GM23338 (cell line): ENCODE results near the gene KLHL7. TPM values are rescaled to one million over a fixed set of nuclear protein-coding genes. Genes with fewer than 3 reads are reported as not detected.

ENCODE experiments used
- ATAC-seq: fragments of 200-7000 bp; cut with Tn5 transposase; 3 replicates; pipeline ENCODE4 v1.9.1; 2020
- DNase-seq: peaks from one replicate; pipeline ENCODE4 v3.0.0-alpha.2; 2015; ENCODE audit warnings: low spot score
- H2AFZ ChIP-seq: fragments of 200-600 bp; sonication (generic); 2 replicates; pipeline ENCODE4 v1.8.0; 2016; ENCODE audit warnings: antibody characterized with exemption, mild to moderate bottlenecking, moderate library complexity
- H3F3A ChIP-seq: fragments of 200-600 bp; sonication (generic); replicated peaks from 2 replicates; pipeline ENCODE4 v1.8.0; 2017; ENCODE audit warnings: antibody characterized with exemption, mixed run types, low read depth
- H3K27ac ChIP-seq: fragments of 200-600 bp; sonication (generic); 2 replicates; pipeline ENCODE4 v1.6.1; 2016; ENCODE audit warnings: low read depth
- H3K27me3 ChIP-seq: fragments of 200-600 bp; sonication (generic); 2 replicates; pipeline ENCODE4 v1.8.0; 2016; ENCODE audit warnings: mild to moderate bottlenecking, mixed run types, moderate library complexity; ENCODE audit not compliant: insufficient read depth
- H3K36me3 ChIP-seq: fragments of 200-600 bp; sonication (generic); 2 replicates; pipeline ENCODE4 v1.8.0; 2016; ENCODE audit warnings: mild to moderate bottlenecking; ENCODE audit not compliant: insufficient read depth
- H3K4me1 ChIP-seq: fragments of 200-600 bp; sonication (generic); 2 replicates; pipeline ENCODE4 v1.8.0; 2016; ENCODE audit warnings: mild to moderate bottlenecking, moderate library complexity; ENCODE audit not compliant: insufficient read depth
- H3K4me2 ChIP-seq: fragments of 200-600 bp; sonication (generic); 2 replicates; pipeline ENCODE4 v1.7.1; 2017; ENCODE audit warnings: mixed run types
- H3K4me3 ChIP-seq: fragments of 200-600 bp; sonication (generic); 2 replicates; pipeline ENCODE4 v1.6.1; 2016; ENCODE audit warnings: mixed run types
- H3K79me2 ChIP-seq: fragments of 200-600 bp; sonication (generic); replicated peaks from 2 replicates; pipeline ENCODE4 v1.8.0; 2017; ENCODE audit warnings: mild to moderate bottlenecking; ENCODE audit not compliant: insufficient read depth
- H3K9me2 ChIP-seq: fragments of 200-600 bp; sonication (generic); 2 replicates; pipeline ENCODE4 v1.8.0; 2017; ENCODE audit not compliant: insufficient read depth
- H4K20me1 ChIP-seq: fragments of 200-600 bp; sonication (generic); replicated peaks from 2 replicates; pipeline ENCODE4 v1.8.0; 2017; ENCODE audit warnings: mild to moderate bottlenecking; ENCODE audit not compliant: insufficient read depth
- H3K27ac Mint-ChIP-seq: 2 replicates; pipeline ENCODE4 v1.8.0; 2020; ENCODE audit warnings: inconsistent platforms, mild to moderate bottlenecking, moderate library complexity, mixed read lengths
- H3K27me3 Mint-ChIP-seq: 3 replicates; pipeline ENCODE4 v1.8.0; 2022; ENCODE audit warnings: low read depth, mild to moderate bottlenecking, moderate library complexity, mixed read lengths, inconsistent platforms; ENCODE audit not compliant: insufficient read depth, poor library complexity
- H3K36me3 Mint-ChIP-seq: 3 replicates; pipeline ENCODE4 v1.8.0; 2021; ENCODE audit warnings: low read depth, mild to moderate bottlenecking, inconsistent platforms, moderate library complexity, mixed read lengths
- H3K4me1 Mint-ChIP-seq: 3 replicates; pipeline ENCODE4 v1.8.0; 2020; ENCODE audit warnings: mild to moderate bottlenecking, inconsistent platforms, mixed read lengths
- H3K4me3 Mint-ChIP-seq: 3 replicates; pipeline ENCODE4 v1.8.0; 2021; ENCODE audit warnings: moderate library complexity, mild to moderate bottlenecking, inconsistent platforms, mixed read lengths
- H3K9me3 Mint-ChIP-seq: 3 replicates; pipeline ENCODE4 v1.8.0; 2020; ENCODE audit warnings: moderate library complexity, mild to moderate bottlenecking, inconsistent platforms, mixed read lengths
- POLR2AphosphoS5 ChIP-seq: IDR thresholded peaks from 2 replicates; pipeline ENCODE4 v1.6.1; 2016; ENCODE audit warnings: antibody characterized with exemption, low read depth
- STAT1 ChIP-seq: IDR thresholded peaks from one replicate; pipeline ENCODE4 v1.6.1; 2016; ENCODE audit warnings: antibody characterized with exemption; ENCODE audit not compliant: unreplicated experiment
- ZNF114 ChIP-seq: fragments of 250-450 bp; sonication (Bioruptor Pico); IDR thresholded peaks from 2 replicates; pipeline ENCODE4 v1.5.0; 2020; ENCODE audit warnings: mild to moderate bottlenecking, moderate library complexity
- ZNF331 ChIP-seq: fragments of 250-450 bp; sonication (Bioruptor Pico); IDR thresholded peaks from 2 replicates; pipeline ENCODE4 v1.5.0; 2020; ENCODE audit warnings: low read depth, mild to moderate bottlenecking, moderate library complexity
- polyA plus RNA-seq: library from polyadenylated mRNA; unstranded; fragments of >200 nt; fragmentation: Nextera tagmentation; extraction: Ambion mirVana; gene quantifications from 2 replicates; pipeline ENCODE4 v1.2.1, GENCODE V29; 2016
- total RNA-seq: library from RNA; depleted of rRNA; stranded (reverse); fragments of >200 nt; shearing (Covaris generic); gene quantifications from 2 replicates; pipeline ENCODE4 v1.2.3, GENCODE V29; 2014
- TF ChIP-seq, protein P1 (sequence below), 2 experiments: fragments of 200-600 bp in 1 of 2; sonication (generic) in 1 of 2; conservative IDR thresholded peaks; 2 replicates each; pipeline versions ENCODE4 v1.5.1 to v1.6.1; 2016 to 2017; ENCODE audit warnings: antibody characterized with exemption in 2 of 2, low read depth in 2 of 2, mild to moderate bottlenecking in 2 of 2, moderate library complexity in 1 of 2
- TF ChIP-seq, protein P2 (sequence below): IDR thresholded peaks from 2 replicates; pipeline ENCODE4 v1.6.1; 2016; ENCODE audit warnings: antibody characterized with exemption
- TF ChIP-seq, protein P3 (sequence below): IDR thresholded peaks from one replicate; pipeline ENCODE4 v1.6.1; 2018; ENCODE audit warnings: antibody characterized with exemption; ENCODE audit not compliant: unreplicated experiment
- TF ChIP-seq, protein P4 (sequence below): fragments of 250-450 bp; sonication (Bioruptor Pico); IDR thresholded peaks from 2 replicates; pipeline ENCODE4 v1.5.0; 2020; ENCODE audit warnings: mild to moderate bottlenecking, moderate library complexity

KLHL7 gene
- total and polyA plus RNA-seq, 2 experiments from 2014 or later = 92.5 to 119 TPM

DNA sequence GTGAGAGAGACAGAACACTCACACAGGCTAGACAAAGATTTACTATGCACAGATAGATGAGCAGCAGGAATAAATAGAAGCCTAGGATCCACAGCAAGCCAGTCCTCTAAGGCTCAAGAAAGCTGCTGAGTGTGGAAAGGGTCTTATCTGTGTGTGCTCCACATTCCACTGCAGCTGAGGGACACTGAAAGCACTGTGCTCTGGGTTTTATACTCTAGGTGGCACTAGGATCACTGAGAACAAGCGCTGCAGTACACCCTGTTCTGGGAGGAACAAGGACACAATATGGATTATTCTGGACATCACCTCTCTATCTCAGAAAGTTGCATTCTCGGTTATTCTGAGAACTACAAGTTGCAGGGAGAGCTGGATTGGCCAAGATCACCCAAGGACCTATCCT lies 4.9 kb upstream of the KLHL7 start:
- no peaks in the 10 kb centered on the region for H3K9me3 Mint-ChIP-seq
- H3K36me3 ChIP-seq = no peaks in the 10 kb centered on the region
- no peaks in the 10 kb centered on the region for H3K79me2 ChIP-seq
- no peaks in the 10 kb centered on the region for H3K27me3 ChIP-seq
- H2AFZ ChIP-seq = no peak overlapping the region
- peak; percentile 62 for ATAC-seq
- H3K4me3 ChIP-seq = no peak overlapping the region
- H3K4me1 Mint-ChIP-seq = no peaks in the 10 kb centered on the region; the same call in 2 of the 3 replicates
- peak; percentile 72 for DNase-seq
- no peak for TF ChIP-seq ZNF331 (CRISPR knock-in tag)
- TF ChIP-seq, protein P1, sequence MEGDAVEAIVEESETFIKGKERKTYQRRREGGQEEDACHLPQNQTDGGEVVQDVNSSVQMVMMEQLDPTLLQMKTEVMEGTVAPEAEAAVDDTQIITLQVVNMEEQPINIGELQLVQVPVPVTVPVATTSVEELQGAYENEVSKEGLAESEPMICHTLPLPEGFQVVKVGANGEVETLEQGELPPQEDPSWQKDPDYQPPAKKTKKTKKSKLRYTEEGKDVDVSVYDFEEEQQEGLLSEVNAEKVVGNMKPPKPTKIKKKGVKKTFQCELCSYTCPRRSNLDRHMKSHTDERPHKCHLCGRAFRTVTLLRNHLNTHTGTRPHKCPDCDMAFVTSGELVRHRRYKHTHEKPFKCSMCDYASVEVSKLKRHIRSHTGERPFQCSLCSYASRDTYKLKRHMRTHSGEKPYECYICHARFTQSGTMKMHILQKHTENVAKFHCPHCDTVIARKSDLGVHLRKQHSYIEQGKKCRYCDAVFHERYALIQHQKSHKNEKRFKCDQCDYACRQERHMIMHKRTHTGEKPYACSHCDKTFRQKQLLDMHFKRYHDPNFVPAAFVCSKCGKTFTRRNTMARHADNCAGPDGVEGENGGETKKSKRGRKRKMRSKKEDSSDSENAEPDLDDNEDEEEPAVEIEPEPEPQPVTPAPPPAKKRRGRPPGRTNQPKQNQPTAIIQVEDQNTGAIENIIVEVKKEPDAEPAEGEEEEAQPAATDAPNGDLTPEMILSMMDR (conservative IDR thresholded peaks at IDR 0.05; ENCODE audit: low read depth in 2 of 2) = peak; percentile 58 to 86
- H3K27ac ChIP-seq = no peak overlapping the region; the same call in 1 of the 2 replicates
- no peak overlapping the region for H3K4me2 ChIP-seq
- H3K4me3 Mint-ChIP-seq = no peak overlapping the region
- H3K27me3 Mint-ChIP-seq = peaks cover 8% of the 10 kb centered on the region
- no peaks in the 10 kb centered on the region for H3K4me1 ChIP-seq
- no peaks in the 10 kb centered on the region for H3K9me2 ChIP-seq
- no peaks in the 10 kb centered on the region for H4K20me1 ChIP-seq
- no peak overlapping the region for H3K27ac Mint-ChIP-seq
- H3K36me3 Mint-ChIP-seq = peaks cover 19% of the 10 kb centered on the region
- no peaks in the 10 kb centered on the region for H3F3A ChIP-seq

DNA sequence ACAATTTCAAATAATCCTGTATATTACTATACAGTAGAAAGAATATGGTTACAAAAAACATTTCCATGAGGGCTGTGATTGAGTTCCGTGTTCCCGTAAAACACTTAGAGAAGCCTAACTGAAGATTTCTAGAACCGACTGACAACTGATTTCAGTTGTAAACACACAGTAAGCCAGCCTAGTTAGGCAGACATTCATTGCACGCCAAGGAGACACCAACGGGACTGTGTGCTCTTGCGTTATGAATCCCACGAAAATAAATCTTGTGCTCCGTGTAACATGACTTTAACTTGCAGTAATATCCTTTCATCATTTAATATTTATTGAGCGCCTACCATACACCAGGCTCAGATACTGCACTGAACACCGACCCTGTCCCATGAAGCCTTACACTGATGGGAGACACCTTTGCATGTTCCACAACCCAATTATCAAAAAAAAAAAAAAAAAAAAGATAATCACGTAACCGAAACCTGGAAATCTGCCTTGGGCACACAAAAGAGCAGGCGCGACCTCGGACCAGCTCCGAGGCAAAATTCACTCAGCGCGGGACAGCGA lies 420 bp upstream of the KLHL7 start:
- Mint-ChIP-seq H3K9me3 (no peaks in the 10 kb centered on the region), H3K27ac (peak overlapping the region; percentile 100), H3K36me3 (peaks cover 30% of the 10 kb centered on the region), H3K27me3 (peaks cover 11% of the 10 kb centered on the region), H3K4me1 (peaks cover 26% of the 10 kb centered on the region), H3K4me3 (peak overlapping the region; percentile 99)
- Histone ChIP-seq H3K36me3 (no peaks in the 10 kb centered on the region), H3K27ac (peak overlapping the region; percentile 73), H3K4me2 (peak overlapping the region; percentile 99), H2AFZ (peak overlapping the region; percentile 57; the same call in 1 of the 2 replicates), H3K4me3 (peak overlapping the region; percentile 97), H3K79me2 (peaks cover 43% of the 10 kb centered on the region), H4K20me1 (peaks cover 22% of the 10 kb centered on the region; the same call in 1 of the 2 replicates), H3K27me3 (no peaks in the 10 kb centered on the region), H3K4me1 (peaks cover 24% of the 10 kb centered on the region), H3F3A (peaks cover 4% of the 10 kb centered on the region; the same call in 1 of the 2 replicates), H3K9me2 (no peaks in the 10 kb centered on the region)
- ATAC-seq = peak; percentile 2; the same call in 1 of the 3 replicates
- no peak for DNase-seq
- TF ChIP-seq ZNF114 (CRISPR knock-in tag) (no peak), POLR2AphosphoS5 (no peak), ZNF331 (CRISPR knock-in tag) (no peak), STAT1 (no peak)
- TF ChIP-seq, protein P2, sequence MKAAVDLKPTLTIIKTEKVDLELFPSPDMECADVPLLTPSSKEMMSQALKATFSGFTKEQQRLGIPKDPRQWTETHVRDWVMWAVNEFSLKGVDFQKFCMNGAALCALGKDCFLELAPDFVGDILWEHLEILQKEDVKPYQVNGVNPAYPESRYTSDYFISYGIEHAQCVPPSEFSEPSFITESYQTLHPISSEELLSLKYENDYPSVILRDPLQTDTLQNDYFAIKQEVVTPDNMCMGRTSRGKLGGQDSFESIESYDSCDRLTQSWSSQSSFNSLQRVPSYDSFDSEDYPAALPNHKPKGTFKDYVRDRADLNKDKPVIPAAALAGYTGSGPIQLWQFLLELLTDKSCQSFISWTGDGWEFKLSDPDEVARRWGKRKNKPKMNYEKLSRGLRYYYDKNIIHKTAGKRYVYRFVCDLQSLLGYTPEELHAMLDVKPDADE = no peak
- TF ChIP-seq, protein P3, sequence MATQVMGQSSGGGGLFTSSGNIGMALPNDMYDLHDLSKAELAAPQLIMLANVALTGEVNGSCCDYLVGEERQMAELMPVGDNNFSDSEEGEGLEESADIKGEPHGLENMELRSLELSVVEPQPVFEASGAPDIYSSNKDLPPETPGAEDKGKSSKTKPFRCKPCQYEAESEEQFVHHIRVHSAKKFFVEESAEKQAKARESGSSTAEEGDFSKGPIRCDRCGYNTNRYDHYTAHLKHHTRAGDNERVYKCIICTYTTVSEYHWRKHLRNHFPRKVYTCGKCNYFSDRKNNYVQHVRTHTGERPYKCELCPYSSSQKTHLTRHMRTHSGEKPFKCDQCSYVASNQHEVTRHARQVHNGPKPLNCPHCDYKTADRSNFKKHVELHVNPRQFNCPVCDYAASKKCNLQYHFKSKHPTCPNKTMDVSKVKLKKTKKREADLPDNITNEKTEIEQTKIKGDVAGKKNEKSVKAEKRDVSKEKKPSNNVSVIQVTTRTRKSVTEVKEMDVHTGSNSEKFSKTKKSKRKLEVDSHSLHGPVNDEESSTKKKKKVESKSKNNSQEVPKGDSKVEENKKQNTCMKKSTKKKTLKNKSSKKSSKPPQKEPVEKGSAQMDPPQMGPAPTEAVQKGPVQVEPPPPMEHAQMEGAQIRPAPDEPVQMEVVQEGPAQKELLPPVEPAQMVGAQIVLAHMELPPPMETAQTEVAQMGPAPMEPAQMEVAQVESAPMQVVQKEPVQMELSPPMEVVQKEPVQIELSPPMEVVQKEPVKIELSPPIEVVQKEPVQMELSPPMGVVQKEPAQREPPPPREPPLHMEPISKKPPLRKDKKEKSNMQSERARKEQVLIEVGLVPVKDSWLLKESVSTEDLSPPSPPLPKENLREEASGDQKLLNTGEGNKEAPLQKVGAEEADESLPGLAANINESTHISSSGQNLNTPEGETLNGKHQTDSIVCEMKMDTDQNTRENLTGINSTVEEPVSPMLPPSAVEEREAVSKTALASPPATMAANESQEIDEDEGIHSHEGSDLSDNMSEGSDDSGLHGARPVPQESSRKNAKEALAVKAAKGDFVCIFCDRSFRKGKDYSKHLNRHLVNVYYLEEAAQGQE = no peak
- TF ChIP-seq, protein P4, sequence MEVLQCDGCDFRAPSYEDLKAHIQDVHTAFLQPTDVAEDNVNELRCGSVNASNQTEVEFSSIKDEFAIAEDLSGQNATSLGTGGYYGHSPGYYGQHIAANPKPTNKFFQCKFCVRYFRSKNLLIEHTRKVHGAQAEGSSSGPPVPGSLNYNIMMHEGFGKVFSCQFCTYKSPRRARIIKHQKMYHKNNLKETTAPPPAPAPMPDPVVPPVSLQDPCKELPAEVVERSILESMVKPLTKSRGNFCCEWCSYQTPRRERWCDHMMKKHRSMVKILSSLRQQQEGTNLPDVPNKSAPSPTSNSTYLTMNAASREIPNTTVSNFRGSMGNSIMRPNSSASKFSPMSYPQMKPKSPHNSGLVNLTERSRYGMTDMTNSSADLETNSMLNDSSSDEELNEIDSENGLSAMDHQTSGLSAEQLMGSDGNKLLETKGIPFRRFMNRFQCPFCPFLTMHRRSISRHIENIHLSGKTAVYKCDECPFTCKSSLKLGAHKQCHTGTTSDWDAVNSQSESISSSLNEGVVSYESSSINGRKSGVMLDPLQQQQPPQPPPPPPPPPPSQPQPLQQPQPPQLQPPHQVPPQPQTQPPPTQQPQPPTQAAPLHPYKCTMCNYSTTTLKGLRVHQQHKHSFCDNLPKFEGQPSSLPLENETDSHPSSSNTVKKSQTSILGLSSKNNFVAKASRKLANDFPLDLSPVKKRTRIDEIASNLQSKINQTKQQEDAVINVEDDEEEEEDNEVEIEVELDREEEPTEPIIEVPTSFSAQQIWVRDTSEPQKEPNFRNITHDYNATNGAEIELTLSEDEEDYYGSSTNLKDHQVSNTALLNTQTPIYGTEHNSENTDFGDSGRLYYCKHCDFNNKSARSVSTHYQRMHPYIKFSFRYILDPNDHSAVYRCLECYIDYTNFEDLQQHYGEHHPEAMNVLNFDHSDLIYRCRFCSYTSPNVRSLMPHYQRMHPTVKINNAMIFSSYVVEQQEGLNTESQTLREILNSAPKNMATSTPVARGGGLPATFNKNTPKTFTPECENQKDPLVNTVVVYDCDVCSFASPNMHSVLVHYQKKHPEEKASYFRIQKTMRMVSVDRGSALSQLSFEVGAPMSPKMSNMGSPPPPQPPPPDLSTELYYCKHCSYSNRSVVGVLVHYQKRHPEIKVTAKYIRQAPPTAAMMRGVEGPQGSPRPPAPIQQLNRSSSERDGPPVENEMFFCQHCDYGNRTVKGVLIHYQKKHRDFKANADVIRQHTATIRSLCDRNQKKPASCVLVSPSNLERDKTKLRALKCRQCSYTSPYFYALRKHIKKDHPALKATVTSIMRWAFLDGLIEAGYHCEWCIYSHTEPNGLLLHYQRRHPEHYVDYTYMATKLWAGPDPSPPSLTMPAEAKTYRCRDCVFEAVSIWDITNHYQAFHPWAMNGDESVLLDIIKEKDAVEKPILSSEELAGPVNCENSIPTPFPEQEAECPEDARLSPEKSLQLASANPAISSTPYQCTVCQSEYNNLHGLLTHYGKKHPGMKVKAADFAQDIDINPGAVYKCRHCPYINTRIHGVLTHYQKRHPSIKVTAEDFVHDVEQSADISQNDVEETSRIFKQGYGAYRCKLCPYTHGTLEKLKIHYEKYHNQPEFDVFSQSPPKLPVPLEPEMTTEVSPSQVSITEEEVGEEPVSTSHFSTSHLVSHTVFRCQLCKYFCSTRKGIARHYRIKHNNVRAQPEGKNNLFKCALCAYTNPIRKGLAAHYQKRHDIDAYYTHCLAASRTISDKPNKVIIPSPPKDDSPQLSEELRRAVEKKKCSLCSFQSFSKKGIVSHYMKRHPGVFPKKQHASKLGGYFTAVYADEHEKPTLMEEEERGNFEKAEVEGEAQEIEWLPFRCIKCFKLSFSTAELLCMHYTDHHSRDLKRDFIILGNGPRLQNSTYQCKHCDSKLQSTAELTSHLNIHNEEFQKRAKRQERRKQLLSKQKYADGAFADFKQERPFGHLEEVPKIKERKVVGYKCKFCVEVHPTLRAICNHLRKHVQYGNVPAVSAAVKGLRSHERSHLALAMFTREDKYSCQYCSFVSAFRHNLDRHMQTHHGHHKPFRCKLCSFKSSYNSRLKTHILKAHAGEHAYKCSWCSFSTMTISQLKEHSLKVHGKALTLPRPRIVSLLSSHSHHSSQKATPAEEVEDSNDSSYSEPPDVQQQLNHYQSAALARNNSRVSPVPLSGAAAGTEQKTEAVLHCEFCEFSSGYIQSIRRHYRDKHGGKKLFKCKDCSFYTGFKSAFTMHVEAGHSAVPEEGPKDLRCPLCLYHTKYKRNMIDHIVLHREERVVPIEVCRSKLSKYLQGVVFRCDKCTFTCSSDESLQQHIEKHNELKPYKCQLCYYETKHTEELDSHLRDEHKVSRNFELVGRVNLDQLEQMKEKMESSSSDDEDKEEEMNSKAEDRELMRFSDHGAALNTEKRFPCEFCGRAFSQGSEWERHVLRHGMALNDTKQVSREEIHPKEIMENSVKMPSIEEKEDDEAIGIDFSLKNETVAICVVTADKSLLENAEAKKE (CRISPR knock-in tag) = no peak
